Stimulated activated naive CD8-positive, alpha-beta T cell treated with anti-CD3 and anti-CD28 coated beads, Interleukin-15, Interleukin-2, amounts not matched to agents 100 ng/mL and 50 ng/mL, for 24 hours (primary cell): ENCODE results near the gene ARPC1A.
A peak's percentile ranks its signal among the peaks of the same experiment; 100 is the strongest.
"Not testable (repeated sequence)": the region's sequence is repeated elsewhere in the genome, so short reads cannot be mapped to it uniquely, and the experiment has no call there.

Experiments used
- H3K27ac Mint-ChIP-seq: one replicate; pipeline ENCODE4 v1.8.0; 2021; ENCODE audit warnings: mild to moderate bottlenecking, mixed read lengths
- H3K27me3 Mint-ChIP-seq: one replicate; pipeline ENCODE4 v1.8.0; 2021; ENCODE audit warnings: mixed read lengths
- H3K36me3 Mint-ChIP-seq: one replicate; pipeline ENCODE4 v1.8.0; 2021; ENCODE audit warnings: low read depth, mixed read lengths
- H3K4me1 Mint-ChIP-seq: one replicate; pipeline ENCODE4 v1.8.0; 2021; ENCODE audit warnings: low read depth, mixed read lengths
- H3K4me3 Mint-ChIP-seq: one replicate; pipeline ENCODE4 v1.8.0; 2021; ENCODE audit warnings: mild to moderate bottlenecking, mixed read lengths
- H3K9me3 Mint-ChIP-seq: one replicate; pipeline ENCODE4 v1.8.0; 2021; ENCODE audit warnings: mixed read lengths

Gene ARPC1A

GRCh38 chr7:99325592-99326407 is at the start of gene ARPC1A:
Gene ARPC1A (plus strand): TSS chr7:99325898. CDS start chr7:99333354, 7,456 bp downstream.
- H3K4me3 Mint-ChIP-seq, result peak within 1 kb of the TSS; percentile 95
- H3K27ac Mint-ChIP-seq, result peak within 1 kb of the TSS; percentile 65
- no peaks in the 10 kb centered on the region for H3K27me3 Mint-ChIP-seq
- H3K36me3 Mint-ChIP-seq, result peaks cover 9% of the 10 kb centered on the region
- H3K4me1 Mint-ChIP-seq, result peaks cover 46% of the 10 kb centered on the region
- H3K9me3 Mint-ChIP-seq, result no peaks in the 10 kb centered on the region

GRCh38 chr7:99278180-99278579 is 47.5 kb upstream of the ARPC1A start:
- Mint-ChIP-seq H3K4me3 (no peak overlapping the region), H3K4me1 (peaks cover 20% of the 10 kb centered on the region), H3K36me3 (no peaks in the 10 kb centered on the region), H3K27ac (no peak overlapping the region), H3K9me3 (no peaks in the 10 kb centered on the region), H3K27me3 (no peaks in the 10 kb centered on the region)

GRCh38 chr7:99284165-99284564 is 41.5 kb upstream of the ARPC1A start:
- H3K9me3 Mint-ChIP-seq, H3K4me1 Mint-ChIP-seq, H3K4me3 Mint-ChIP-seq, H3K36me3 Mint-ChIP-seq, H3K27ac Mint-ChIP-seq, H3K27me3 Mint-ChIP-seq: not testable (repeated sequence)

- no peaks in the 10 kb centered on the region for H3K4me1 Mint-ChIP-seq
- H3K27me3 Mint-ChIP-seq, result no peaks in the 10 kb centered on the region
- H3K36me3 Mint-ChIP-seq, result no peaks in the 10 kb centered on the region
- no peak overlapping the region for H3K4me3 Mint-ChIP-seq
- no peaks in the 10 kb centered on the region for H3K9me3 Mint-ChIP-seq
- H3K27ac Mint-ChIP-seq, result no peak overlapping the region
Observed at GRCh38 chr7:99287779-99288534, 37.7 kb upstream of the ARPC1A start.

GRCh38 chr7:99289185-99289584 is 36.5 kb upstream of the ARPC1A start:
- no peaks in the 10 kb centered on the region for H3K9me3 Mint-ChIP-seq
- no peak overlapping the region for H3K27ac Mint-ChIP-seq
- H3K36me3 Mint-ChIP-seq, result no peaks in the 10 kb centered on the region
- no peak overlapping the region for H3K4me3 Mint-ChIP-seq
- no peaks in the 10 kb centered on the region for H3K4me1 Mint-ChIP-seq
- H3K27me3 Mint-ChIP-seq, result no peaks in the 10 kb centered on the region

- H3K9me3 Mint-ChIP-seq, H3K27me3 Mint-ChIP-seq, H3K4me1 Mint-ChIP-seq, H3K27ac Mint-ChIP-seq, H3K36me3 Mint-ChIP-seq, H3K4me3 Mint-ChIP-seq: not testable (repeated sequence)
Observed at GRCh38 chr7:99290148-99290547, 35.5 kb upstream of the ARPC1A start.

- Mint-ChIP-seq H3K9me3 (no peaks in the 10 kb centered on the region), H3K27me3 (no peaks in the 10 kb centered on the region), H3K4me3 (no peak overlapping the region), H3K27ac (no peak overlapping the region), H3K4me1 (no peaks in the 10 kb centered on the region), H3K36me3 (no peaks in the 10 kb centered on the region)
Observed at GRCh38 chr7:99290980-99291607, 34.6 kb upstream of the ARPC1A start.

GRCh38 chr7:99292127-99292526 is 33.6 kb upstream of the ARPC1A start:
- H3K27ac Mint-ChIP-seq, result no peak overlapping the region
- H3K9me3 Mint-ChIP-seq, result no peaks in the 10 kb centered on the region
- H3K36me3 Mint-ChIP-seq, result no peaks in the 10 kb centered on the region
- H3K4me1 Mint-ChIP-seq, result no peaks in the 10 kb centered on the region
- no peak overlapping the region for H3K4me3 Mint-ChIP-seq
- no peaks in the 10 kb centered on the region for H3K27me3 Mint-ChIP-seq

- Mint-ChIP-seq H3K36me3 (no peaks in the 10 kb centered on the region), H3K27ac (no peak overlapping the region), H3K4me1 (no peaks in the 10 kb centered on the region), H3K4me3 (no peak overlapping the region), H3K9me3 (no peaks in the 10 kb centered on the region), H3K27me3 (no peaks in the 10 kb centered on the region)
Observed at GRCh38 chr7:99293167-99293566, 32.5 kb upstream of the ARPC1A start.

GRCh38 chr7:99293650-99294049 is 32.0 kb upstream of the ARPC1A start:
- H3K27ac Mint-ChIP-seq, result no peak overlapping the region
- no peak overlapping the region for H3K4me3 Mint-ChIP-seq
- no peaks in the 10 kb centered on the region for H3K4me1 Mint-ChIP-seq
- no peaks in the 10 kb centered on the region for H3K36me3 Mint-ChIP-seq
- no peaks in the 10 kb centered on the region for H3K27me3 Mint-ChIP-seq
- no peaks in the 10 kb centered on the region for H3K9me3 Mint-ChIP-seq

GRCh38 chr7:99296471-99296870 is 29.2 kb upstream of the ARPC1A start:
- Mint-ChIP-seq H3K36me3 (no peaks in the 10 kb centered on the region), H3K4me3 (no peak overlapping the region), H3K27me3 (no peaks in the 10 kb centered on the region), H3K27ac (no peak overlapping the region), H3K9me3 (no peaks in the 10 kb centered on the region), H3K4me1 (no peaks in the 10 kb centered on the region)

- Mint-ChIP-seq H3K4me1 (no peaks in the 10 kb centered on the region), H3K27me3 (no peaks in the 10 kb centered on the region), H3K27ac (no peak overlapping the region), H3K9me3 (no peaks in the 10 kb centered on the region), H3K36me3 (no peaks in the 10 kb centered on the region), H3K4me3 (no peak overlapping the region)
Observed at GRCh38 chr7:99301496-99301895, 24.2 kb upstream of the ARPC1A start.

GRCh38 chr7:99305473-99306260 is 20.0 kb upstream of the ARPC1A start:
- Mint-ChIP-seq H3K27me3 (no peaks in the 10 kb centered on the region), H3K4me3 (no peak overlapping the region), H3K4me1 (no peaks in the 10 kb centered on the region), H3K9me3 (no peaks in the 10 kb centered on the region), H3K27ac (no peak overlapping the region), H3K36me3 (no peaks in the 10 kb centered on the region)

GRCh38 chr7:99308461-99309074 is 17.1 kb upstream of the ARPC1A start:
- H3K27ac Mint-ChIP-seq, result no peak overlapping the region
- peaks cover 4% of the 10 kb centered on the region for H3K4me1 Mint-ChIP-seq
- H3K36me3 Mint-ChIP-seq, result no peaks in the 10 kb centered on the region
- H3K27me3 Mint-ChIP-seq, result no peaks in the 10 kb centered on the region
- no peak overlapping the region for H3K4me3 Mint-ChIP-seq
- no peaks in the 10 kb centered on the region for H3K9me3 Mint-ChIP-seq
